GM23338 (cell line): ENCODE measurements around the gene SKIC8.

ENCODE experiments used
- EZH2 ChIP-seq: fragments of 200-600 bp; sonication (generic); IDR thresholded peaks from one replicate; pipeline ENCODE4 v1.8.0; 2017; ENCODE audit warnings: antibody characterized with exemption, mild to moderate bottlenecking, low read depth; ENCODE audit not compliant: unreplicated experiment
- POLR2AphosphoS5 ChIP-seq: IDR thresholded peaks from 2 replicates; pipeline ENCODE4 v1.6.1; 2016; ENCODE audit warnings: antibody characterized with exemption, low read depth
- ZNF114 ChIP-seq: fragments of 250-450 bp; sonication (Bioruptor Pico); IDR thresholded peaks from 2 replicates; pipeline ENCODE4 v1.5.0; 2020; ENCODE audit warnings: mild to moderate bottlenecking, moderate library complexity
- TF ChIP-seq, protein P1 (sequence below), 2 experiments: fragments of 200-600 bp in 1 of 2; sonication (generic) in 1 of 2; conservative IDR thresholded peaks; 2 replicates each; pipeline versions ENCODE4 v1.5.1 to v1.6.1; 2016 to 2017; ENCODE audit warnings: antibody characterized with exemption in 2 of 2, low read depth in 2 of 2, mild to moderate bottlenecking in 2 of 2, moderate library complexity in 1 of 2
- TF ChIP-seq, protein P2 (sequence below): IDR thresholded peaks from one replicate; pipeline ENCODE4 v1.6.1; 2018; ENCODE audit warnings: antibody characterized with exemption; ENCODE audit not compliant: unreplicated experiment
- TF ChIP-seq, protein P3 (sequence below): IDR thresholded peaks from 2 replicates; pipeline ENCODE4 v1.6.1; 2016; ENCODE audit warnings: antibody characterized with exemption

DNA sequence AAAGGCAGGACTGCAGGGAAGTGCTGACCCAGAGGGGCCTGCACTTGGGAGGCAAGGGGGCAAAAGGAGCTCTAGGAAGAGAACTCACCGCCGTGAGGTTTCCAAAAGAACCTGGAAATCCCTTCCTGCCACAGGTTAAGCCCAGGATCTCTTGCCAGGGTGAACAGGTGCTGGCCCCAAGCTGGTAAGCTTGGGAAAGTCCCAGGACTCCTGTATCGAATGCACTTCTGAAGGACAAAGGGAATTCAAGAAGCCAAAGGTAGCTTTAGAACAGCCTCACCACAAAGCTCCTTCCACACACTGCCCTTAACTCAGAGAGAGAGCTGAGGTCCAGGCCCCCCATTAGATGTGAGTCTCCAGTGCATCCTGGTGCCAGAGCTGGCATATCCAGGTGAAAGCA, 11.9 kb upstream of the SKIC8 start:
- TF ChIP-seq, protein P1, sequence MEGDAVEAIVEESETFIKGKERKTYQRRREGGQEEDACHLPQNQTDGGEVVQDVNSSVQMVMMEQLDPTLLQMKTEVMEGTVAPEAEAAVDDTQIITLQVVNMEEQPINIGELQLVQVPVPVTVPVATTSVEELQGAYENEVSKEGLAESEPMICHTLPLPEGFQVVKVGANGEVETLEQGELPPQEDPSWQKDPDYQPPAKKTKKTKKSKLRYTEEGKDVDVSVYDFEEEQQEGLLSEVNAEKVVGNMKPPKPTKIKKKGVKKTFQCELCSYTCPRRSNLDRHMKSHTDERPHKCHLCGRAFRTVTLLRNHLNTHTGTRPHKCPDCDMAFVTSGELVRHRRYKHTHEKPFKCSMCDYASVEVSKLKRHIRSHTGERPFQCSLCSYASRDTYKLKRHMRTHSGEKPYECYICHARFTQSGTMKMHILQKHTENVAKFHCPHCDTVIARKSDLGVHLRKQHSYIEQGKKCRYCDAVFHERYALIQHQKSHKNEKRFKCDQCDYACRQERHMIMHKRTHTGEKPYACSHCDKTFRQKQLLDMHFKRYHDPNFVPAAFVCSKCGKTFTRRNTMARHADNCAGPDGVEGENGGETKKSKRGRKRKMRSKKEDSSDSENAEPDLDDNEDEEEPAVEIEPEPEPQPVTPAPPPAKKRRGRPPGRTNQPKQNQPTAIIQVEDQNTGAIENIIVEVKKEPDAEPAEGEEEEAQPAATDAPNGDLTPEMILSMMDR (conservative IDR thresholded peaks at IDR 0.05; ENCODE audit: low read depth in 2 of 2) = no peak
- TF ChIP-seq POLR2AphosphoS5 (no peak), ZNF114 (CRISPR knock-in tag) (no peak), EZH2 (no peak)
- TF ChIP-seq, protein P2, sequence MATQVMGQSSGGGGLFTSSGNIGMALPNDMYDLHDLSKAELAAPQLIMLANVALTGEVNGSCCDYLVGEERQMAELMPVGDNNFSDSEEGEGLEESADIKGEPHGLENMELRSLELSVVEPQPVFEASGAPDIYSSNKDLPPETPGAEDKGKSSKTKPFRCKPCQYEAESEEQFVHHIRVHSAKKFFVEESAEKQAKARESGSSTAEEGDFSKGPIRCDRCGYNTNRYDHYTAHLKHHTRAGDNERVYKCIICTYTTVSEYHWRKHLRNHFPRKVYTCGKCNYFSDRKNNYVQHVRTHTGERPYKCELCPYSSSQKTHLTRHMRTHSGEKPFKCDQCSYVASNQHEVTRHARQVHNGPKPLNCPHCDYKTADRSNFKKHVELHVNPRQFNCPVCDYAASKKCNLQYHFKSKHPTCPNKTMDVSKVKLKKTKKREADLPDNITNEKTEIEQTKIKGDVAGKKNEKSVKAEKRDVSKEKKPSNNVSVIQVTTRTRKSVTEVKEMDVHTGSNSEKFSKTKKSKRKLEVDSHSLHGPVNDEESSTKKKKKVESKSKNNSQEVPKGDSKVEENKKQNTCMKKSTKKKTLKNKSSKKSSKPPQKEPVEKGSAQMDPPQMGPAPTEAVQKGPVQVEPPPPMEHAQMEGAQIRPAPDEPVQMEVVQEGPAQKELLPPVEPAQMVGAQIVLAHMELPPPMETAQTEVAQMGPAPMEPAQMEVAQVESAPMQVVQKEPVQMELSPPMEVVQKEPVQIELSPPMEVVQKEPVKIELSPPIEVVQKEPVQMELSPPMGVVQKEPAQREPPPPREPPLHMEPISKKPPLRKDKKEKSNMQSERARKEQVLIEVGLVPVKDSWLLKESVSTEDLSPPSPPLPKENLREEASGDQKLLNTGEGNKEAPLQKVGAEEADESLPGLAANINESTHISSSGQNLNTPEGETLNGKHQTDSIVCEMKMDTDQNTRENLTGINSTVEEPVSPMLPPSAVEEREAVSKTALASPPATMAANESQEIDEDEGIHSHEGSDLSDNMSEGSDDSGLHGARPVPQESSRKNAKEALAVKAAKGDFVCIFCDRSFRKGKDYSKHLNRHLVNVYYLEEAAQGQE = no peak
- TF ChIP-seq, protein P3, sequence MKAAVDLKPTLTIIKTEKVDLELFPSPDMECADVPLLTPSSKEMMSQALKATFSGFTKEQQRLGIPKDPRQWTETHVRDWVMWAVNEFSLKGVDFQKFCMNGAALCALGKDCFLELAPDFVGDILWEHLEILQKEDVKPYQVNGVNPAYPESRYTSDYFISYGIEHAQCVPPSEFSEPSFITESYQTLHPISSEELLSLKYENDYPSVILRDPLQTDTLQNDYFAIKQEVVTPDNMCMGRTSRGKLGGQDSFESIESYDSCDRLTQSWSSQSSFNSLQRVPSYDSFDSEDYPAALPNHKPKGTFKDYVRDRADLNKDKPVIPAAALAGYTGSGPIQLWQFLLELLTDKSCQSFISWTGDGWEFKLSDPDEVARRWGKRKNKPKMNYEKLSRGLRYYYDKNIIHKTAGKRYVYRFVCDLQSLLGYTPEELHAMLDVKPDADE = no peak
